CD8-positive, alpha-beta memory T cell (primary cell): ENCODE data around the gene LIN28B. TPM values are rescaled to one million over a fixed set of nuclear protein-coding genes. Genes with fewer than 3 reads are reported as not detected.

ENCODE experiments used
- CTCF ChIA-PET: fragments of 350-600 bp; sonication (Branson Sonifier 250); formaldehyde crosslinking; loops from one replicate; lab custom pipeline; 2021; ENCODE audit warnings: antibody characterized with exemption; lab: Charles Lee
- POLR2A ChIA-PET: fragments of 350-600 bp; sonication (Branson Sonifier 250); formaldehyde crosslinking; loops from one replicate; lab custom pipeline; 2021; ENCODE audit warnings: antibody characterized with exemption; lab: Charles Lee
- DNase-seq, 5 donors: peaks; one replicate each; pipeline versions ENCODE4 v3.0.0 to v3.0.0-alpha.2; 2020 to 2022; ENCODE audit warnings: mixed read lengths in 1 of 5
- H3K27ac ChIP-seq: one replicate; pipeline ENCODE4 v1.7.0; 2013; ENCODE audit warnings: low read depth, mild to moderate bottlenecking, low read length, moderate library complexity
- H3K27me3 ChIP-seq: 2 replicates; pipeline ENCODE4 v1.7.0; 2013; ENCODE audit warnings: low read length, mild to moderate bottlenecking; ENCODE audit not compliant: insufficient read depth, poor library complexity, severe bottlenecking
- H3K36me3 ChIP-seq: 2 replicates; pipeline ENCODE4 v1.7.0; 2013; ENCODE audit warnings: mild to moderate bottlenecking, low read length, moderate library complexity; ENCODE audit not compliant: insufficient read depth
- H3K4me1 ChIP-seq: 2 replicates; pipeline ENCODE4 v1.7.0; 2013; ENCODE audit warnings: mild to moderate bottlenecking, low read length, moderate library complexity; ENCODE audit not compliant: insufficient read depth
- H3K4me3 ChIP-seq: 2 replicates; pipeline ENCODE4 v1.7.0; 2013; ENCODE audit warnings: mild to moderate bottlenecking, low read length
- H3K9me3 ChIP-seq: 2 replicates; pipeline ENCODE4 v1.7.0; 2013; ENCODE audit warnings: mild to moderate bottlenecking, low read length
- H3K27ac Mint-ChIP-seq, 8 donors: one replicate each; pipeline ENCODE4 v1.8.0; 2020 to 2021; ENCODE audit warnings: mixed read lengths in 8 of 8, mild to moderate bottlenecking in 6 of 8, inconsistent platforms in 3 of 8, moderate library complexity in 3 of 8
- H3K27me3 Mint-ChIP-seq, 2 donors: one replicate each; pipeline ENCODE4 v1.8.0; 2020 to 2021; ENCODE audit warnings: mixed read lengths in 2 of 2, mild to moderate bottlenecking in 1 of 2, moderate library complexity in 1 of 2
- H3K36me3 Mint-ChIP-seq, 3 donors: one replicate each; pipeline ENCODE4 v1.8.0; 2020 to 2021; ENCODE audit warnings: mixed read lengths in 3 of 3, inconsistent platforms in 1 of 3, mild to moderate bottlenecking in 1 of 3
- H3K4me1 Mint-ChIP-seq, 3 donors: one replicate each; pipeline ENCODE4 v1.8.0; 2020 to 2021; ENCODE audit warnings: mixed read lengths in 3 of 3, inconsistent platforms in 1 of 3, mild to moderate bottlenecking in 1 of 3
- H3K4me3 Mint-ChIP-seq, 7 donors: one replicate each; pipeline ENCODE4 v1.8.0; 2020 to 2021; ENCODE audit warnings: mixed read lengths in 7 of 7, mild to moderate bottlenecking in 6 of 7, moderate library complexity in 4 of 7, inconsistent platforms in 2 of 7
- H3K9me3 Mint-ChIP-seq, 5 donors: one replicate each; pipeline ENCODE4 v1.8.0; 2020 to 2022; ENCODE audit warnings: mixed read lengths in 5 of 5, mild to moderate bottlenecking in 3 of 5, moderate library complexity in 2 of 5, inconsistent platforms in 1 of 5
- polyA plus RNA-seq: library from polyadenylated mRNA; unstranded; fragments of 300-500 nt; fragmentation: Illumina TruSeq; gene quantifications from one replicate; pipeline ENCODE4 v1.2.3, GENCODE V29; 2021
- total RNA-seq, 2 experiments: library from RNA; stranded (reverse); gene quantifications; one replicate each; pipeline ENCODE4 v1.2.3, GENCODE V29; 2021

LIN28B gene
- total and polyA plus RNA-seq, 3 experiments from 2014 or later: not detected

DNA sequence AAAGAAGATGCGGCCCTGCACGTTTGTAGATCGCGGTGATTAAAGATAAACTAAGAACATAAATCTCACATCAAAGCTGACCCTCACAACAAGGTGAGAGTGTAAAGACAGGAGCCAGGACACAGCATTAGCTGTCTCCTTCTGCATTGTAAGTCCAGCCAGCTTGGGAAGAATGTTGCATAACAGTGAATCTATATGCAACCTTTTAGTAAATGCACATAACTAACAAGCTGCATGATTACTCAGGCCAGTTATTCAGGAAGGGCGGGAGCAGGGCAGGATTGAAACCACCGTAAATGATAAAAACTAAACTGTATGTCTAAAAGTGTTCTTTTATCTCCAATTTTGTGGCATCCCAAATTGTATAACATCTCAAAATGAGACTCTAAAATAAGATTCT, 165.8 kb downstream of the LIN28B start:
- ChIA-PET POLR2A (no interaction called here), CTCF (no interaction called here)
- Histone ChIP-seq H3K36me3 (no peaks in the 10 kb centered on the region), H3K4me1 (no peaks in the 10 kb centered on the region), H3K4me3 (no peak overlapping the region), H3K9me3 (no peaks in the 10 kb centered on the region), H3K27ac (no peak overlapping the region), H3K27me3 (no peaks in the 10 kb centered on the region)
- Mint-ChIP-seq H3K36me3 (no peaks in the 10 kb centered on the region), H3K4me1 (no peaks in the 10 kb centered on the region), H3K9me3 (no peaks in the 10 kb centered on the region), H3K27ac (no peak overlapping the region), H3K27me3 (peaks cover 8% of the 10 kb centered on the region in 2 donors), H3K4me3 (no peak overlapping the region)
- no peak for DNase-seq

Other genes with a start within 250 kb of the LIN28B start
- 10 to 100 TPM in 1 of 2 experiments, 1 to 10 TPM in 1; 8.3 to 10.6 TPM for gene HACE1, start 97.2 kb upstream of the LIN28B start, total RNA-seq
- 8.5 TPM for gene HACE1, start 97.2 kb upstream of the LIN28B start, polyA plus RNA-seq
- gene POPDC3, start 222.9 kb downstream of the LIN28B start, total RNA-seq: not detected
- not detected for gene POPDC3, start 222.9 kb downstream of the LIN28B start, polyA plus RNA-seq